SK-N-SH (cell line): Measurements from ENCODE around the gene MYOZ2. TPM values are rescaled to one million over a fixed set of nuclear protein-coding genes. Genes with fewer than 3 reads are reported as not detected.
"Not testable (repeated sequence)": the region's sequence is repeated elsewhere in the genome, so short reads cannot be mapped to it uniquely, and the experiment has no call there.

Experiments
- CTCF ChIA-PET: fragments of 300-600, 350-600 bp; formaldehyde crosslinking; extraction: SDS; loops from one replicate; lab custom pipeline; 2021; lab: Yijun Ruan, JAX
- POLR2A ChIA-PET: fragments of 350-600 bp; sonication (Branson Sonifier 250); formaldehyde crosslinking; extraction: SDS; loops from one replicate; lab custom pipeline; 2020; ENCODE audit warnings: antibody characterized with exemption, inconsistent platforms; lab: Yijun Ruan, JAX
- DNase-seq: peaks from one replicate; pipeline ENCODE4 v3.0.0; 2012
- H2AFZ ChIP-seq: fragments of 200-600 bp; sonication (generic); 2 replicates; pipeline ENCODE4 v1.8.1; 2016; ENCODE audit warnings: antibody characterized with exemption, mild to moderate bottlenecking, low read depth
- H3F3A ChIP-seq: fragments of 200-600 bp; sonication (generic); replicated peaks from 2 replicates; pipeline ENCODE3; 2016; ENCODE audit warnings: antibody characterized with exemption, mild to moderate bottlenecking; ENCODE audit not compliant: insufficient read depth
- H3K27ac ChIP-seq, 2 experiments: fragments of 200-500 bp in 1 of 2; fragments of 200-600 bp in 1 of 2; sonication (Bioruptor generic) in 1 of 2; sonication (generic), shearing (Covaris generic) in 1 of 2; 2 replicates each; pipeline versions ENCODE4 v1.5.1 to v1.6.1; 2014 to 2016; ENCODE audit warnings: low read depth in 2 of 2, inconsistent platforms in 1 of 2, low read length in 1 of 2, mild to moderate bottlenecking in 1 of 2, mixed read lengths in 1 of 2
- H3K27me3 ChIP-seq: fragments of 200-600 bp; sonication (generic), shearing (Covaris generic); 2 replicates; pipeline ENCODE4 v1.6.1; 2016; ENCODE audit warnings: mixed run types; ENCODE audit not compliant: insufficient read depth
- H3K36me3 ChIP-seq, 2 experiments: fragments of 200-500 bp in 1 of 2; fragments of 200-600 bp in 1 of 2; sonication (Bioruptor generic) in 1 of 2; sonication (generic) in 1 of 2; replicated peaks in 1 of 2; 2 replicates each; pipeline versions ENCODE3 to v1.5.1; 2014 to 2016; ENCODE audit warnings: low read length in 1 of 2, mild to moderate bottlenecking in 1 of 2; ENCODE audit not compliant: insufficient read depth in 2 of 2, control insufficient read depth in 1 of 2
- H3K4me1 ChIP-seq, 2 experiments: fragments of 200-500 bp in 1 of 2; fragments of 200-600 bp in 1 of 2; sonication (Bioruptor generic) in 1 of 2; sonication (generic), shearing (Covaris generic) in 1 of 2; 2 replicates each; pipeline versions ENCODE4 v1.5.1 to v1.6.1; 2014 to 2016; ENCODE audit warnings: low read depth in 1 of 2, low read length in 1 of 2, mixed run types in 1 of 2; ENCODE audit not compliant: insufficient read depth in 2 of 2, control insufficient read depth in 1 of 2
- H3K4me2 ChIP-seq: fragments of 200-600 bp; sonication (generic), shearing (Covaris generic); 2 replicates; pipeline ENCODE4 v1.6.1; 2017; ENCODE audit warnings: mixed run types
- H3K4me3 ChIP-seq, 2 experiments: fragments of 200-500 bp in 1 of 2; fragments of 200-600 bp in 1 of 2; sonication (Bioruptor generic) in 1 of 2; sonication (generic), shearing (Covaris generic) in 1 of 2; 2 replicates each; pipeline versions ENCODE4 v1.5.1 to v1.8.1; 2014 to 2016; ENCODE audit warnings: low read depth in 2 of 2, inconsistent platforms in 1 of 2, low read length in 1 of 2, mild to moderate bottlenecking in 1 of 2, mixed read lengths in 1 of 2, moderate library complexity in 1 of 2
- H3K79me2 ChIP-seq: fragments of 200-600 bp; sonication (generic); 2 replicates; pipeline ENCODE4 v1.8.1; 2017; ENCODE audit warnings: mild to moderate bottlenecking; ENCODE audit not compliant: insufficient read depth
- H3K9ac ChIP-seq: fragments of 200-600 bp; sonication (generic); 2 replicates; pipeline ENCODE4 v1.6.1; 2017; ENCODE audit warnings: mixed run types
- H3K9me2 ChIP-seq: fragments of 200-600 bp; sonication (generic); 2 replicates; pipeline ENCODE4 v1.6.1; 2017; ENCODE audit warnings: mixed run types
- H3K9me3 ChIP-seq: fragments of 200-600 bp; sonication (generic); 2 replicates; pipeline ENCODE4 v1.6.1; 2017; ENCODE audit warnings: mixed run types, mild to moderate bottlenecking, moderate library complexity
- H4K20me1 ChIP-seq: fragments of 200-600 bp; sonication (generic); 2 replicates; pipeline ENCODE4 v1.6.1; 2017; ENCODE audit warnings: mild to moderate bottlenecking, mixed run types; ENCODE audit not compliant: insufficient read depth
- ELF1 ChIP-seq: IDR thresholded peaks from 2 replicates; pipeline ENCODE4 v1.4.0; 2012
- EZH2phosphoT487 ChIP-seq: fragments of 200-600 bp; sonication (generic); IDR thresholded peaks from 2 replicates; pipeline ENCODE4 v1.6.1; 2017; ENCODE audit warnings: low read depth, mixed run types, mild to moderate bottlenecking, antibody characterized with exemption, moderate library complexity, borderline replicate concordance
- MXI1 ChIP-seq: IDR thresholded peaks from 2 replicates; pipeline ENCODE4 v1.6.1; 2012; ENCODE audit warnings: mild to moderate bottlenecking, low read depth, low read length, improper control_type of control experiment
- NFIC ChIP-seq: IDR thresholded peaks from 2 replicates; pipeline ENCODE4 v1.4.0; 2012; ENCODE audit warnings: borderline replicate concordance
- POLR2AphosphoS5 ChIP-seq: IDR thresholded peaks from 2 replicates; pipeline ENCODE4 v1.6.1; 2012; ENCODE audit warnings: low read depth, low read length
- TEAD4 ChIP-seq: IDR thresholded peaks from 2 replicates; pipeline ENCODE4 v1.4.0; 2012; ENCODE audit warnings: mild to moderate bottlenecking, borderline replicate concordance; ENCODE audit not compliant: insufficient read depth
- WGBS: methylation state at CpG from one replicate; pipeline ENCODE4 v1.1.6; 2017; ENCODE audit warnings: low lambda C conversion rate; 5-methylcytosine and 5-hydroxymethylcytosine counted together
- polyA plus RNA-seq, 3 experiments: library from polyadenylated mRNA; depleted of rRNA; stranded (reverse); fragments of >200 nt; gene quantifications; 2 replicates each; pipeline ENCODE4 v1.2.3, GENCODE V29; 2012
- TF ChIP-seq, protein P1 (sequence below): fragments of 150-350 bp; IDR thresholded peaks from 2 replicates; pipeline ENCODE4 v1.6.1; 2016; ENCODE audit warnings: mild to moderate bottlenecking, low read depth, low read length
- TF ChIP-seq, protein P2 (sequence below): fragments of 200-600 bp; sonication (generic); IDR thresholded peaks from 2 replicates; pipeline ENCODE4 v1.6.1; 2017; ENCODE audit warnings: antibody characterized with exemption, mild to moderate bottlenecking, moderate library complexity
- TF ChIP-seq, protein P3 (sequence below): IDR thresholded peaks from 2 replicates; pipeline ENCODE4 v1.4.0; 2012; ENCODE audit warnings: low read depth, borderline replicate concordance

Gene MYOZ2
- polyA plus RNA-seq, 1 of the 3 experiments (the other 2 are of a cell fraction) = 0.26 TPM

DNA sequence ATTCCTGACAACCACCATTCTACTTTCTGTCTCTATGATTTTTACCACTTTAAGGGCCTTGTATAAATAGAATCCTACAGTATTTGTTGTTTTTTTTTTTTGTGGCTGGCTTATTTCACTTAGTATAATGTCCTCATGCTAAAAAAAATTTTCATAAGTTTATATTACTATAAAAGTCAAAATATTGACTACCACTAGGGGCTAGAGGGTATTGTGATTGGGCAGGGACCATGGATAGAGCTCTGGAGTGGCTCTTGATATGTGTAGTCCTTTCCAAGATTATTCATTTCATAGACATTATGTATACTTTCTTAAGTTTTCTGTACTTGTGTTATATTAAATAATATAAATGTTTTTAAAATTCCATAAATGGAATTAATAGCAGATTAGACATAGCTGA lies 34.6 kb downstream of the MYOZ2 start:
- POLR2A ChIA-PET = no interaction called here
- no peak overlapping the region for H3K9ac ChIP-seq
- no peaks in the 10 kb centered on the region for H4K20me1 ChIP-seq
- no peak for TF ChIP-seq EZH2phosphoT487
- TF ChIP-seq, protein P1, sequence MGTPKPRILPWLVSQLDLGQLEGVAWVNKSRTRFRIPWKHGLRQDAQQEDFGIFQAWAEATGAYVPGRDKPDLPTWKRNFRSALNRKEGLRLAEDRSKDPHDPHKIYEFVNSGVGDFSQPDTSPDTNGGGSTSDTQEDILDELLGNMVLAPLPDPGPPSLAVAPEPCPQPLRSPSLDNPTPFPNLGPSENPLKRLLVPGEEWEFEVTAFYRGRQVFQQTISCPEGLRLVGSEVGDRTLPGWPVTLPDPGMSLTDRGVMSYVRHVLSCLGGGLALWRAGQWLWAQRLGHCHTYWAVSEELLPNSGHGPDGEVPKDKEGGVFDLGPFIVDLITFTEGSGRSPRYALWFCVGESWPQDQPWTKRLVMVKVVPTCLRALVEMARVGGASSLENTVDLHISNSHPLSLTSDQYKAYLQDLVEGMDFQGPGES = no peak
- TF ChIP-seq, protein P2, sequence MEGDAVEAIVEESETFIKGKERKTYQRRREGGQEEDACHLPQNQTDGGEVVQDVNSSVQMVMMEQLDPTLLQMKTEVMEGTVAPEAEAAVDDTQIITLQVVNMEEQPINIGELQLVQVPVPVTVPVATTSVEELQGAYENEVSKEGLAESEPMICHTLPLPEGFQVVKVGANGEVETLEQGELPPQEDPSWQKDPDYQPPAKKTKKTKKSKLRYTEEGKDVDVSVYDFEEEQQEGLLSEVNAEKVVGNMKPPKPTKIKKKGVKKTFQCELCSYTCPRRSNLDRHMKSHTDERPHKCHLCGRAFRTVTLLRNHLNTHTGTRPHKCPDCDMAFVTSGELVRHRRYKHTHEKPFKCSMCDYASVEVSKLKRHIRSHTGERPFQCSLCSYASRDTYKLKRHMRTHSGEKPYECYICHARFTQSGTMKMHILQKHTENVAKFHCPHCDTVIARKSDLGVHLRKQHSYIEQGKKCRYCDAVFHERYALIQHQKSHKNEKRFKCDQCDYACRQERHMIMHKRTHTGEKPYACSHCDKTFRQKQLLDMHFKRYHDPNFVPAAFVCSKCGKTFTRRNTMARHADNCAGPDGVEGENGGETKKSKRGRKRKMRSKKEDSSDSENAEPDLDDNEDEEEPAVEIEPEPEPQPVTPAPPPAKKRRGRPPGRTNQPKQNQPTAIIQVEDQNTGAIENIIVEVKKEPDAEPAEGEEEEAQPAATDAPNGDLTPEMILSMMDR = peak; percentile 21; the same call in 1 of the 2 replicates
- TF ChIP-seq TEAD4 = no peak
- TF ChIP-seq MXI1 = no peak
- TF ChIP-seq, all 33 proteins: peak for 1
- Histone ChIP-seq H3K36me3 (no peaks in the 10 kb centered on the region), H2AFZ (no peak overlapping the region), H3K27me3 (no peaks in the 10 kb centered on the region), H3K79me2 (no peaks in the 10 kb centered on the region), H3K4me3 (no peak overlapping the region), H3F3A (no peaks in the 10 kb centered on the region), H3K9me2 (no peaks in the 10 kb centered on the region), H3K27ac (no peak overlapping the region), H3K4me1 (no peaks in the 10 kb centered on the region), H3K4me2 (no peak overlapping the region), H3K9me3 (no peaks in the 10 kb centered on the region)
- CTCF ChIA-PET = no interaction called here
- peak; percentile 12 for DNase-seq

- no peaks in the 10 kb centered on the region for H3K27me3 ChIP-seq
- H3K36me3 ChIP-seq = no peaks in the 10 kb centered on the region
- no peaks in the 10 kb centered on the region for H3K9me3 ChIP-seq
- H3K4me2 ChIP-seq = no peak overlapping the region
- 90% methylated on average over 7 of the region's 7 CpGs for WGBS
- H4K20me1 ChIP-seq = no peaks in the 10 kb centered on the region
- H3F3A ChIP-seq = no peaks in the 10 kb centered on the region
- H2AFZ ChIP-seq = no peak overlapping the region
- no peaks in the 10 kb centered on the region for H3K79me2 ChIP-seq
- H3K9me2 ChIP-seq = no peaks in the 10 kb centered on the region
- no peak overlapping the region for H3K27ac ChIP-seq
- ChIA-PET CTCF (no interaction called here), POLR2A (no interaction called here)
- no peak for DNase-seq
- H3K4me3 ChIP-seq = no peak overlapping the region
- no peak for TF ChIP-seq ELF1
- TF ChIP-seq, protein P3, sequence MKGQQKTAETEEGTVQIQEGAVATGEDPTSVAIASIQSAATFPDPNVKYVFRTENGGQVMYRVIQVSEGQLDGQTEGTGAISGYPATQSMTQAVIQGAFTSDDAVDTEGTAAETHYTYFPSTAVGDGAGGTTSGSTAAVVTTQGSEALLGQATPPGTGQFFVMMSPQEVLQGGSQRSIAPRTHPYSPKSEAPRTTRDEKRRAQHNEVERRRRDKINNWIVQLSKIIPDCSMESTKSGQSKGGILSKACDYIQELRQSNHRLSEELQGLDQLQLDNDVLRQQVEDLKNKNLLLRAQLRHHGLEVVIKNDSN = no peak
- no peak for TF ChIP-seq TEAD4
- no peak for TF ChIP-seq NFIC
- no peak for TF ChIP-seq POLR2AphosphoS5
- no peaks in the 10 kb centered on the region for H3K4me1 ChIP-seq
- H3K9ac ChIP-seq = no peak overlapping the region
Observed at GRCh38 chr4:119172223-119172622, 36.6 kb downstream of the MYOZ2 start.

DNA sequence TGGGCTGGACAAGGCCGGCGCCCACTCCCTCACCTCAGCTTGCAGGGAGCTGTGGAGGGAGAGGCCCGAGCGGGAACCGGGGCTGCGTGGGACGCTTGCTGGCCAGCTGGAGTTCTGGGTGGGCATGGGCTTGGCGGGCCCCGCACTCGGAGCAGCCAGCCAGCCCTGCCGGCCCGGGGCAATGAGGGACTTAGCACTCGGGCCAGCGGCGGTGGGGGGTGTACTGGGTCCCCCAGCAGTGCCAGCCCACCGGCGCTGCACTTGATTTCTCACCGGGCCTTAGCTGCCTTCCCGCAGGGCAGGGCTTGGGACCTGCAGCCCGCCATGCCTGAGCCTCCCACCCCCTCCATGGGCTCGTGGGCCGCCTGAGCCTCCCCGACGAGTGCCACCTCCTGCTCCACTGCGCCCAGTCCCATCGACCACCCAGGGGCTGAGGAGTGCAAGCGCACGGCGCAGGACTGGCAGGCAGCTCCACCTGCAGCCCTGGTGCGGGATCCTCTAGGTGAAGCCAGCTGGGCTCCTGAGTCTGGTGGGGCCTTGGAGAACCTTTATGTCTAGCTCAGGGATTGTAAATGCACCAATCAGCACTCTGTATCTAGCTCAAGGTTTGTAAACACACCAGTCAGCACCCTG lies 38.2 kb downstream of the MYOZ2 start:
- H3K36me3 ChIP-seq, H3F3A ChIP-seq, H3K79me2 ChIP-seq, H3K4me2 ChIP-seq, DNase-seq, H4K20me1 ChIP-seq, H3K4me3 ChIP-seq, POLR2A ChIA-PET, H3K27ac ChIP-seq, H3K9me3 ChIP-seq, H3K9ac ChIP-seq, H3K4me1 ChIP-seq, H3K27me3 ChIP-seq, H2AFZ ChIP-seq, H3K9me2 ChIP-seq, CTCF ChIA-PET: not testable (repeated sequence)
- no CpG with 5 or more reads among the region's 30 CpGs for WGBS
